HG03039 (cell line): ENCODE measurements around the gene GATAD2A.

ENCODE experiments used
- ATAC-seq: cut with Tn5 transposase; IDR thresholded peaks from one replicate; pipeline ENCODE4 v1.9.1; 2021; ENCODE audit warnings: mild to moderate bottlenecking, moderate library complexity; ENCODE audit not compliant: unreplicated experiment

The GATAD2A gene

GRCh38 chr19:19542507-19542906, 137.0 kb downstream of the GATAD2A start:
- ATAC-seq, result no peak

GRCh38 chr19:19543101-19543500, 137.6 kb downstream of the GATAD2A start:
- no peak for ATAC-seq

- ATAC-seq, result no peak
These were observed 138.2 kb downstream of the GATAD2A start for GRCh38 chr19:19543640-19544039.

- no peak for ATAC-seq
These were observed 138.9 kb downstream of the GATAD2A start for GRCh38 chr19:19544257-19544953.

- ATAC-seq, result no peak
These were observed 139.6 kb downstream of the GATAD2A start for GRCh38 chr19:19544954-19545591.

GRCh38 chr19:19545707-19546106, 140.2 kb downstream of the GATAD2A start:
- ATAC-seq, result no peak

- no peak for ATAC-seq
These were observed 141.3 kb downstream of the GATAD2A start for GRCh38 chr19:19546751-19547162.

GRCh38 chr19:19547674-19548336, 142.3 kb downstream of the GATAD2A start:
- no peak for ATAC-seq

- ATAC-seq, result no peak
These were observed 143.7 kb downstream of the GATAD2A start for GRCh38 chr19:19548915-19549759.

GRCh38 chr19:19549804-19550464, 144.5 kb downstream of the GATAD2A start:
- ATAC-seq, result no peak

GRCh38 chr19:19550485-19550929, 145.0 kb downstream of the GATAD2A start:
- ATAC-seq, result no peak

GRCh38 chr19:19550972-19551852, 145.7 kb downstream of the GATAD2A start:
- no peak for ATAC-seq

GRCh38 chr19:19551853-19552192, 146.3 kb downstream of the GATAD2A start:
- no peak for ATAC-seq

GRCh38 chr19:19552798-19553197, 147.3 kb downstream of the GATAD2A start:
- ATAC-seq, result no peak

- no peak for ATAC-seq
These were observed 148.2 kb downstream of the GATAD2A start for GRCh38 chr19:19553670-19554069.

GRCh38 chr19:19554074-19555023, 148.9 kb downstream of the GATAD2A start:
- ATAC-seq, result no peak

- ATAC-seq, result no peak
These were observed 152.6 kb downstream of the GATAD2A start for GRCh38 chr19:19558055-19558454.
